ENCODE results near the gene ZNF275.

GRCh38 chrX:153338836-153339235, 4.9 kb downstream of the ZNF275 start:
- TF ChIP-seq, protein P1, sequence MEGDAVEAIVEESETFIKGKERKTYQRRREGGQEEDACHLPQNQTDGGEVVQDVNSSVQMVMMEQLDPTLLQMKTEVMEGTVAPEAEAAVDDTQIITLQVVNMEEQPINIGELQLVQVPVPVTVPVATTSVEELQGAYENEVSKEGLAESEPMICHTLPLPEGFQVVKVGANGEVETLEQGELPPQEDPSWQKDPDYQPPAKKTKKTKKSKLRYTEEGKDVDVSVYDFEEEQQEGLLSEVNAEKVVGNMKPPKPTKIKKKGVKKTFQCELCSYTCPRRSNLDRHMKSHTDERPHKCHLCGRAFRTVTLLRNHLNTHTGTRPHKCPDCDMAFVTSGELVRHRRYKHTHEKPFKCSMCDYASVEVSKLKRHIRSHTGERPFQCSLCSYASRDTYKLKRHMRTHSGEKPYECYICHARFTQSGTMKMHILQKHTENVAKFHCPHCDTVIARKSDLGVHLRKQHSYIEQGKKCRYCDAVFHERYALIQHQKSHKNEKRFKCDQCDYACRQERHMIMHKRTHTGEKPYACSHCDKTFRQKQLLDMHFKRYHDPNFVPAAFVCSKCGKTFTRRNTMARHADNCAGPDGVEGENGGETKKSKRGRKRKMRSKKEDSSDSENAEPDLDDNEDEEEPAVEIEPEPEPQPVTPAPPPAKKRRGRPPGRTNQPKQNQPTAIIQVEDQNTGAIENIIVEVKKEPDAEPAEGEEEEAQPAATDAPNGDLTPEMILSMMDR (conservative IDR thresholded peaks at IDR 0.05; ENCODE audit: low read length), result no peak
- no peak for TF ChIP-seq EZH2phosphoT487 (IDR thresholded peaks at IDR 0.05; ENCODE audit: borderline replicate concordance)

All from Loucy (cell line).